Aorta (tissue), 5 donors: Measurements from ENCODE around the gene TMEM63A. TPM values are rescaled to one million over a fixed set of nuclear protein-coding genes. Genes with fewer than 3 reads are reported as not detected.
A peak's percentile ranks its signal among the peaks of the same experiment; 100 is the strongest.

Experiments
- ATAC-seq: fragments of 200-7000 bp; cut with Tn5 transposase; one replicate; pipeline ENCODE4 v1.9.1; 2022; ENCODE audit warnings: moderate library complexity; ENCODE audit not compliant: low FRiP score
- DNase-seq, 2 donors: peaks; one replicate each; pipeline ENCODE4 v3.0.0-alpha.2; 2020
- H3K27ac ChIP-seq, 2 donors: one replicate each; pipeline ENCODE4 v1.5.1; 2013; ENCODE audit warnings: low read length in 2 of 2, mild to moderate bottlenecking in 2 of 2, moderate library complexity in 2 of 2, control low read depth in 1 of 2, inconsistent platforms in 1 of 2, low read depth in 1 of 2
- H3K27me3 ChIP-seq, 2 donors: one replicate each; pipeline ENCODE4 v1.6.1; 2013; ENCODE audit warnings: control low read depth in 1 of 2, low read length in 1 of 2, mild to moderate bottlenecking in 1 of 2, moderate library complexity in 1 of 2; ENCODE audit not compliant: insufficient read depth in 2 of 2, control insufficient read depth in 1 of 2
- H3K36me3 ChIP-seq, 2 donors: one replicate each; pipeline ENCODE4 v1.6.1; 2013; ENCODE audit warnings: control low read depth in 1 of 2, low read length in 1 of 2, mild to moderate bottlenecking in 1 of 2; ENCODE audit not compliant: insufficient read depth in 2 of 2, control insufficient read depth in 1 of 2
- H3K4me1 ChIP-seq, 2 donors: one replicate each; pipeline ENCODE4 v1.6.1; 2013; ENCODE audit warnings: low read length in 2 of 2, control low read depth in 1 of 2, mild to moderate bottlenecking in 1 of 2, moderate library complexity in 1 of 2; ENCODE audit not compliant: insufficient read depth in 2 of 2, control insufficient read depth in 1 of 2
- H3K4me3 ChIP-seq, 2 donors: one replicate each; pipeline ENCODE4 v1.5.1; 2013; ENCODE audit warnings: low read length in 2 of 2, control low read depth in 1 of 2, mild to moderate bottlenecking in 1 of 2
- H3K9me3 ChIP-seq: one replicate; pipeline ENCODE4 v1.6.1; 2013; ENCODE audit warnings: mild to moderate bottlenecking, low read length; ENCODE audit not compliant: control insufficient read depth
- WGBS, 2 donors: extraction: QIAGEN DNeasy Blood & Tissue Kit; methylation state at CpG; one replicate each; pipeline ENCODE4 v1.1.7; 2013; 5-methylcytosine and 5-hydroxymethylcytosine counted together
- intact Hi-C, 2 donors: fragments of 100-400 bp; cut with DNase I; formaldehyde crosslinking; loops; one replicate each; pipeline versions ENCODE4 v1.14.2 to v1.15.0; 2022
- polyA plus RNA-seq, 2 donors: library from polyadenylated mRNA; stranded (reverse); fragments of 200-250 nt; gene quantifications; one replicate each; pipeline ENCODE4 v1.2.3, GENCODE V29; 2013
- total RNA-seq, 2 donors: library from RNA; stranded (reverse); fragmentation: NEBNext Ultra II Directional; extraction: Animal tissue kit (Norgen Biotek cat#: 25700); gene quantifications; one replicate each; pipeline ENCODE4 v1.2.1, GENCODE V29; 2021
- donor health status: healthy with polysubstance abuse.
- donor health status: Bipolar disorder and iron deficiency.
- donor health status: DM: no; HTN: no; CAD: no.
- donor health status: DM: no; HTN: no; CAD: no.
- donor health status: DM: yes; HTN: yes; CAD: no.

The TMEM63A gene
- total and polyA plus RNA-seq, 4 donors, result 7.6 to 118 (median 81.4) TPM

- no peaks in the 10 kb centered on the region for H3K27me3 ChIP-seq
- ATAC-seq (no peak), DNase-seq (no peak)
- 82 to 87% methylated on average over 10 of the region's 10 CpGs for WGBS, 2 donors
- no peaks in the 10 kb centered on the region for H3K4me1 ChIP-seq
- peaks cover 0 to 5% of the 10 kb centered on the region in 2 donors for H3K36me3 ChIP-seq
- H3K27ac ChIP-seq, result no peak overlapping the region
- H3K9me3 ChIP-seq, result no peaks in the 10 kb centered on the region
- H3K4me3 ChIP-seq, result no peak overlapping the region
- intact Hi-C loops, result no loop called here
These were observed 26.5 kb downstream of the TMEM63A start for GRCh38 chr1:225855503-225856300.

GRCh38 chr1:225853441-225853840, 28.7 kb downstream of the TMEM63A start:
- Histone ChIP-seq H3K36me3 (peaks cover 0 to 5% of the 10 kb centered on the region in 2 donors), H3K9me3 (no peaks in the 10 kb centered on the region)
- intact Hi-C loops, result no loop called here

GRCh38 chr1:225852413-225853124, 29.6 kb downstream of the TMEM63A start:
- no peaks in the 10 kb centered on the region for H3K9me3 ChIP-seq
- H3K27ac ChIP-seq, result no peak overlapping the region
- ATAC-seq (no peak), DNase-seq (peak in 1 of 2 donors; percentile 15)
- H3K27me3 ChIP-seq, result no peaks in the 10 kb centered on the region
- no peaks in the 10 kb centered on the region for H3K4me1 ChIP-seq
- peaks cover 0 to 5% of the 10 kb centered on the region in 2 donors for H3K36me3 ChIP-seq
- no peak overlapping the region for H3K4me3 ChIP-seq
- 89% methylated on average over 13 of the region's 13 CpGs for WGBS, 2 donors
- intact Hi-C loops, result no loop called here

More at GRCh38 chr1:225853441-225853840, 28.7 kb downstream of the TMEM63A start:
- 89 to 95% methylated on average over 12 of the region's 12 CpGs for WGBS, 2 donors
- Histone ChIP-seq H3K4me1 (no peaks in the 10 kb centered on the region), H3K4me3 (no peak overlapping the region), H3K27me3 (no peaks in the 10 kb centered on the region), H3K27ac (no peak overlapping the region)
- ATAC-seq (no peak), DNase-seq (no peak)

- Histone ChIP-seq H3K27me3 (no peaks in the 10 kb centered on the region), H3K4me3 (no peak overlapping the region), H3K4me1 (no peaks in the 10 kb centered on the region), H3K9me3 (no peaks in the 10 kb centered on the region), H3K36me3 (peaks cover 0 to 8% of the 10 kb centered on the region in 2 donors), H3K27ac (no peak overlapping the region)
- 52 to 55% methylated on average over 4 of the region's 4 CpGs for WGBS, 2 donors
- intact Hi-C loops, result no loop called here
- ATAC-seq, result no peak
- DNase-seq, result peak in 1 of 2 donors; percentile 6
These were observed 30.4 kb downstream of the TMEM63A start for GRCh38 chr1:225851805-225852204.

- H3K27ac ChIP-seq, result no peak overlapping the region
- H3K9me3 ChIP-seq, result no peaks in the 10 kb centered on the region
- ATAC-seq (no peak), DNase-seq (peak in 1 of 2 donors; percentile 10)
- no peaks in the 10 kb centered on the region for H3K4me1 ChIP-seq
- no peak overlapping the region for H3K4me3 ChIP-seq
- H3K36me3 ChIP-seq, result peaks cover 0 to 5% of the 10 kb centered on the region in 2 donors
- H3K27me3 ChIP-seq, result no peaks in the 10 kb centered on the region
- intact Hi-C loops, result no loop called here
- 93 to 96% methylated on average over 7 of the region's 7 CpGs for WGBS, 2 donors
These were observed 31.8 kb downstream of the TMEM63A start for GRCh38 chr1:225850370-225850769.

- peaks cover 0 to 5% of the 10 kb centered on the region in 2 donors for H3K36me3 ChIP-seq
- no peak for ATAC-seq
- WGBS, 2 donors, result 68 to 77% methylated on average over 6 to 7 of the region's 7 CpGs
These were observed 32.3 kb downstream of the TMEM63A start for GRCh38 chr1:225849925-225850324.

GRCh38 chr1:225848030-225848955, 33.9 kb downstream of the TMEM63A start:
- intact Hi-C loops, result no loop called here
- Histone ChIP-seq H3K4me1 (no peaks in the 10 kb centered on the region), H3K27ac (no peak overlapping the region), H3K27me3 (no peaks in the 10 kb centered on the region), H3K4me3 (no peak overlapping the region), H3K36me3 (peaks cover 0 to 2% of the 10 kb centered on the region in 2 donors), H3K9me3 (no peaks in the 10 kb centered on the region)
- ATAC-seq (no peak), DNase-seq (peak in 1 of 2 donors; percentile 47)
- 53 to 59% methylated on average over 16 of the region's 16 CpGs for WGBS, 2 donors

More at GRCh38 chr1:225849925-225850324, 32.3 kb downstream of the TMEM63A start:
- H3K27ac ChIP-seq, result no peak overlapping the region
- H3K4me1 ChIP-seq, result no peaks in the 10 kb centered on the region
- intact Hi-C loops, result no loop called here
- H3K27me3 ChIP-seq, result no peaks in the 10 kb centered on the region
- H3K4me3 ChIP-seq, result no peak overlapping the region
- H3K9me3 ChIP-seq, result no peaks in the 10 kb centered on the region
- DNase-seq, result peak; percentile 59 to 84

- Histone ChIP-seq H3K4me3 (no peak overlapping the region), H3K27ac (no peak overlapping the region), H3K9me3 (no peaks in the 10 kb centered on the region), H3K4me1 (no peaks in the 10 kb centered on the region), H3K27me3 (no peaks in the 10 kb centered on the region), H3K36me3 (peaks cover 0 to 2% of the 10 kb centered on the region in 2 donors)
- peak in 1 of 2 donors; percentile 22 for DNase-seq
- WGBS, 2 donors, result 62 to 63% methylated on average over 4 of the region's 4 CpGs
- intact Hi-C loops, result no loop called here
- ATAC-seq, result no peak
These were observed 34.6 kb downstream of the TMEM63A start for GRCh38 chr1:225847610-225848009.
